ENCODE measurements around the gene CFB.
A peak's percentile ranks its signal among the peaks of the same experiment; 100 is the strongest.

The CFB gene

DNA sequence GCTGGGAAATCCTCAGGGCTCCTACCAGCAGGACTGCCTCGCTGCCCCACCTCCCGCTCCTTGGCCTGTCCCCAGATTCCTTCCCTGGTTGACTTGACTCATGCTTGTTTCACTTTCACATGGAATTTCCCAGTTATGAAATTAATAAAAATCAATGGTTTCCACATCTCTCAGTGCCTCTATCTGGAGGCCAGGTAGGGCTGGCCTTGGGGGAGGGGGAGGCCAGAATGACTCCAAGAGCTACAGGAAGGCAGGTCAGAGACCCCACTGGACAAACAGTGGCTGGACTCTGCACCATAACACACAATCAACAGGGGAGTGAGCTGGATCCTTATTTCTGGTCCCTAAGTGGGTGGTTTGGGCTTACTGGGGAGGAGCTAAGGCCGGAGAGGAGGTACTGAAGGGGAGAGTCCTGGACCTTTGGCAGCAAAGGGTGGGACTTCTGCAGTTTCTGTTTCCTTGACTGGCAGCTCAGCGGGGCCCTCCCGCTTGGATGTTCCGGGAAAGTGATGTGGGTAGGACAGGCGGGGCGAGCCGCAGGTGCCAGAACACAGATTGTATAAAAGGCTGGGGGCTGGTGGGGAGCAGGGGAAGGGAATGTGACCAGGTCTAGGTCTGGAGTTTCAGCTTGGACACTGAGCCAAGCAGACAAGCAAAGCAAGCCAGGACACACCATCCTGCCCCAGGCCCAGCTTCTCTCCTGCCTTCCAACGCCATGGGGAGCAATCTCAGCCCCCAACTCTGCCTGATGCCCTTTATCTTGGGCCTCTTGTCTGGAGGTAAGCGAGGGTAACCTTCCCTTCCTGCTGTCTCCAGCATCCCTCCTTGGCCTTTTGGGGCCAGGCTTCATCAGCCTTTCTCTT, at the start of gene CFB:
CFB (plus strand) TSS at position 589 of the 863 bp plus-strand sequence; CDS start at position 716, 127 bp downstream.
- no peaks in the 10 kb centered on the region; the same call in 1 of the 2 replicates for H3K36me3 ChIP-seq (ENCODE audit: insufficient read depth, low read length)
- no peak within 1 kb of the TSS for H3K4me3 ChIP-seq
- TF ChIP-seq FOXP2 (optimal IDR thresholded peaks at IDR 0.05; ENCODE audit: control extremely low read depth, extremely low read length, insufficient read depth) (no peak), EZH2 (IDR thresholded peaks at IDR 0.05) (no peak), POLR2AphosphoS5 (IDR thresholded peaks at IDR 0.05; ENCODE audit: borderline replicate concordance, low read depth, low read length) (no peak)
- DNase-seq (ENCODE audit: low read depth, low spot score), result no peak
- no peaks in the 10 kb centered on the region for H3K9me3 ChIP-seq (ENCODE audit: low read depth, low read length)
- no peak within 1 kb of the TSS for H3K9ac ChIP-seq (ENCODE audit: insufficient read length)
- H3K27ac ChIP-seq, result no peak within 1 kb of the TSS

DNA sequence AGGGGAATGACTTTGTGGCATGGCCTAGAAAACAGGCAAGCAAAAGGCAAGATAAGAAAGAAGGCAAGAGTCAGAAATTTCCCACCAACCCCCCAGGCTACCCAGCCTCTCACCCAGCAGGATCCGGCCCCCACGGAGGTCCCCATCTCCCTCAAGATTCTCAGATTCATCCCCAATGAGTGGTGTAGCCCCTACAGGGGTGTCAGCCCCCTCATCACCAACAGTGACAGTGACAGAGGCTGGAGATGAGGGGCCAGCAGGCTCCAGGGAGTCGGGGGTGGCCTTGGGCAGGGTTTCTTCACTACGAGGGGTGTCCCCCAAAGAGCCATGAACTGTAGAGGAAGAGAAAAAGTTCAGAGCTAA, 49.4 kb upstream of the CFB start:
- peak overlapping the region; percentile 9; the same call in 1 of the 2 replicates for H3K27ac ChIP-seq

DNA sequence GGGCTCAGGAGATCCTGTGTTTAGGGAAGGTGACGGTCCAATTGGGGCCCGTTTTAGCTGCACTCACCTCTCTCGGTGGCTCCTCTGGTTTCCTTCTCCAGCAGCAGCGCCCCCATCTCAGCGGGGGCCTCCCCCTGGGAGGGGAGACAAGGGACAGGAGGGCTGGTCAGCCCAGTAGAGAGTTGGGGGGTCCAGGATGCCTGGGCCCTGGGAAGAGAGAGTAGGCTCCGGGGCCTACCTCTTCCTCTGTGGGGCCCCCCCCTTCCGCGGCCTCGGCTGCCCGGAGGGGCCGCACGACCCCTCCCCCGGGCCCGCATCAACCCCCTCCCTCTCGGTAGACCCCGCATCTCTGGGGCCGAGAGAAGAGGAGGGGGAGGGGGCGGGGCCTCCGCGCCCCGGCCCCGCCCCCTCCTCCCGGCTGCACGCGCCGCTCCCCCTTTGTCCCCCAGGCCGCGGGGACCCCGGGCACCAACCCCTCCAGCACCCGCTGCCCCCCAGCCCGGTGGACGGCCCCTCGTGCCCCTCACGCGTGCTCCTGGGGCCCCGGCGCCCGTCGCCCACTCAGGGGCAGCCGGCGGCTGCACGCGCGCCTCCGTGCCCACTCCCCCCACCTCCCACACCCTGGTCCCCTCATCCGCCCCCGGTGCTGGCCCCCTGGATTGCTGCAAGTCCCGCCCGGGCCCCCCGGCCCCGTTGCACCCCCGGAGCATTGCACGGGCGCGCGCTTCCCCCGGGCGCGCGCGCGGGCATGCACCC, 48.9 kb upstream of the CFB start:
- no peak for DNase-seq (ENCODE audit: low read depth, low spot score)
- H3K27ac ChIP-seq, result peak overlapping the region; percentile 9; the same call in 1 of the 2 replicates

More for the DNA sequence above, 49.4 kb upstream of the CFB start:
- peak overlapping the region; percentile 97 for H3K4me3 ChIP-seq
- TF ChIP-seq POLR2AphosphoS5 (IDR thresholded peaks at IDR 0.05; ENCODE audit: borderline replicate concordance, low read depth, low read length), result no peak
- TF ChIP-seq EZH2 (IDR thresholded peaks at IDR 0.05), result no peak
- no peak for TF ChIP-seq FOXP2 (optimal IDR thresholded peaks at IDR 0.05; ENCODE audit: control extremely low read depth, extremely low read length, insufficient read depth)
- H3K9ac ChIP-seq (ENCODE audit: insufficient read length), result peak overlapping the region; percentile 89
- DNase-seq (ENCODE audit: low read depth, low spot score), result no peak
- no peaks in the 10 kb centered on the region for H3K9me3 ChIP-seq (ENCODE audit: low read depth, low read length)
- H3K36me3 ChIP-seq (ENCODE audit: insufficient read depth, low read length), result peaks cover 44% of the 10 kb centered on the region

DNA sequence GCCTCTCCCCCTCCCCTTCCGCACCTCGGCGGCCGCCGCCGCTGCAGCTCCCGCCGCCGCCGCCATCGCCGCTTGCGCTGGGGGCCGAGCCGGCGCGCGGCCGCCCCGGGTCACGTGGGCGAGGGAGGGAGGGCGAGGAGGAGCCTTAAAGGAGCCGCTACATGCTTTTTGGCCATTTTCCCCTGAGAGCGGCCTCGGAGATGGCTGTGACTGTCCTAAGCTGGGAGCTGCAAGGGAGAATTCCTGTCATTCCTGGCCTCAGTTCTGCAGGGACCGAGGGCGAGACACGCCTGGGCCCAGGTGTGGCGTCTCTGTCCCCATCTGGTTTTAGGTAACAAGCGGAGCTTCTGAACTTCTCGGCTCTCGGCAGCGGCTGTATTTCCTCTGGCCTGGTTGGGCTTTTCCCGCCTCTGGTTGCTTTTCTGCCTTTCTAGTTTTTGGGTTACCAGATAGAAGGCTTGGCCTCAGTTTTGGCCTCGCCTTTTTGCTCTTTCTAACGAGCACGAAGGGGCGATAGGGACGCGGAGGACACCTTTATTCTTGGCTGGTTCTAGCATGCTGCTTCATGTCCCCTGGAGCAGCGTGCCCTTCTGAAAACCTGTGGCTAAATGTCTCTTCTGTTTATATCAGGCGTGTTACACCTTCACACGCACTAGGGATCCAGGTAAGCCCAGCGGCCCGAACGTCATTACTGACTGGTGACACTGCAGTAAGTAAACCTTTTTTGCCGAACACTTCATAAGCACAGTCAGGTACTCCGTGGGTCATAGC, 48.1 kb upstream of the CFB start, which contains the start of gene EHMT2:
EHMT2 (minus strand) TSS at position 87 of the 771 bp plus-strand sequence; CDS start at position 66, 21 bp downstream.
- no peak for DNase-seq (ENCODE audit: low read depth, low spot score)
- peaks cover 30% of the 10 kb centered on the region for H3K36me3 ChIP-seq (ENCODE audit: insufficient read depth, low read length)
- TF ChIP-seq FOXP2 (optimal IDR thresholded peaks at IDR 0.05; ENCODE audit: control extremely low read depth, extremely low read length, insufficient read depth) (no peak), POLR2AphosphoS5 (IDR thresholded peaks at IDR 0.05; ENCODE audit: borderline replicate concordance, low read depth, low read length) (peak; percentile 86), EZH2 (IDR thresholded peaks at IDR 0.05) (no peak)
- H3K9me3 ChIP-seq (ENCODE audit: low read depth, low read length), result no peaks in the 10 kb centered on the region
- H3K27ac ChIP-seq, result peak within 1 kb of the TSS; percentile 83
- peak within 1 kb of the TSS; percentile 97 for H3K4me3 ChIP-seq
- H3K9ac ChIP-seq (ENCODE audit: insufficient read length), result peak within 1 kb of the TSS; percentile 89

More for the DNA sequence above, 48.9 kb upstream of the CFB start:
- Histone ChIP-seq H3K9me3 (ENCODE audit: low read depth, low read length) (no peaks in the 10 kb centered on the region), H3K36me3 (ENCODE audit: insufficient read depth, low read length) (peaks cover 38% of the 10 kb centered on the region), H3K9ac (ENCODE audit: insufficient read length) (peak overlapping the region; percentile 89), H3K4me3 (peak overlapping the region; percentile 97)
- TF ChIP-seq POLR2AphosphoS5 (IDR thresholded peaks at IDR 0.05; ENCODE audit: borderline replicate concordance, low read depth, low read length) (no peak), EZH2 (IDR thresholded peaks at IDR 0.05) (no peak), FOXP2 (optimal IDR thresholded peaks at IDR 0.05; ENCODE audit: control extremely low read depth, extremely low read length, insufficient read depth) (no peak)

DNA sequence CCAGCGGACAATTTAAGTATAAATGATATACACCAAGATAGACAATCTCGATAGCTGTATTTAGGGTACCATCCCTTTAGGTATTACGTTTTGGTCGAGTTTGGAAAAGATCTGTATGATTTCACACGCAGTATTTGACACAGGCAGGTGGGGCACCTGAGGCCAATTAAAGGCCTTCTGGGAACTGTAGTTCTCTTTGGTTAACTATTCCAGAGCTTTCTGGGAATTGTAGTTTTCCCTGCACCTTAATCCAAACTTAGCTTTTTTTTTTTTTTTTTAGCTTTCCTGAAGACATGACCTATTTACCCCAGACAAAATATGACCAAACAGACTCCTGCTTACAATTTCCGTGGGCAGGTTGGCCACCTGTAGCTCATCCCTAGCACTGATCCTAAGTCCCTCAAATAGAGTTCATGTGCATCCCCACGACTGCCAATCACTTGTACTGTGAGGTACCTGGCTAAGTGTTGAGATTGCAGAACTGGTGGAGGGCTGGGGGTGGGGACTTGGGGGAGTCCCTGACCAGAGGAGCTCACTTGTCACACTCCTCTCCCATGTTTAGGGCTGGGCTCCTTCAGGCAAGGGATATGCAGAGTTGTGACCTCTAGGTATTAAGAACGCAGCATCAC, 47.4 kb upstream of the CFB start:
- no peak for DNase-seq (ENCODE audit: low read depth, low spot score)
- H3K36me3 ChIP-seq (ENCODE audit: insufficient read depth, low read length), result peaks cover 23% of the 10 kb centered on the region
- H3K9ac ChIP-seq (ENCODE audit: insufficient read length), result peak overlapping the region; percentile 89
- H3K9me3 ChIP-seq (ENCODE audit: low read depth, low read length), result no peaks in the 10 kb centered on the region
- H3K4me3 ChIP-seq, result peak overlapping the region; percentile 97
- peak overlapping the region; percentile 83; the same call in 1 of the 2 replicates for H3K27ac ChIP-seq
- TF ChIP-seq FOXP2 (optimal IDR thresholded peaks at IDR 0.05; ENCODE audit: control extremely low read depth, extremely low read length, insufficient read depth) (no peak), POLR2AphosphoS5 (IDR thresholded peaks at IDR 0.05; ENCODE audit: borderline replicate concordance, low read depth, low read length) (no peak), EZH2 (IDR thresholded peaks at IDR 0.05) (no peak)

DNA sequence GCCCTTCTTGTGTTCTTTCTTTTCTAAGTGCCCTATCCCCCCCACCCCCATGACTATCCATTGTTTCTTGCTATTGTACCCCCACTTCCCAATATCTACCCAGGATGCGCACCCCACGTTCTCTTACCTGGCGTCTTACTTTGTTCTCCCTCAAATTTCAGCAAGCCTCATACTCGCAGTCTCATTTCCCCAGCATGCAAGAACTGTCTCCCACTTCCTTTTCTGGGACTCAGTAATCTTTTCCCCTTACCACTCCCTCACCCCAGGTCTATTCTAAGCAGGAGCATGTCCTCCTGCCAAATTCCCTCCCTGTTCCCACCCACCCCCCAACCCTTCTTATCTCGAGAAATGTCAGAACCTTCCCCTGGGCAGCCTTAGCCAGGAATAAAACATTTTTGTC, 46.7 kb upstream of the CFB start:
- Histone ChIP-seq H3K36me3 (ENCODE audit: insufficient read depth, low read length) (peaks cover 20% of the 10 kb centered on the region), H3K9me3 (ENCODE audit: low read depth, low read length) (no peaks in the 10 kb centered on the region), H3K27ac (peak overlapping the region; percentile 46), H3K9ac (ENCODE audit: insufficient read length) (no peak overlapping the region), H3K4me3 (peak overlapping the region; percentile 97)
- DNase-seq (ENCODE audit: low read depth, low spot score), result no peak
- TF ChIP-seq EZH2 (IDR thresholded peaks at IDR 0.05), result no peak
- no peak for TF ChIP-seq FOXP2 (optimal IDR thresholded peaks at IDR 0.05; ENCODE audit: control extremely low read depth, extremely low read length, insufficient read depth)
- no peak for TF ChIP-seq POLR2AphosphoS5 (IDR thresholded peaks at IDR 0.05; ENCODE audit: borderline replicate concordance, low read depth, low read length)

DNA sequence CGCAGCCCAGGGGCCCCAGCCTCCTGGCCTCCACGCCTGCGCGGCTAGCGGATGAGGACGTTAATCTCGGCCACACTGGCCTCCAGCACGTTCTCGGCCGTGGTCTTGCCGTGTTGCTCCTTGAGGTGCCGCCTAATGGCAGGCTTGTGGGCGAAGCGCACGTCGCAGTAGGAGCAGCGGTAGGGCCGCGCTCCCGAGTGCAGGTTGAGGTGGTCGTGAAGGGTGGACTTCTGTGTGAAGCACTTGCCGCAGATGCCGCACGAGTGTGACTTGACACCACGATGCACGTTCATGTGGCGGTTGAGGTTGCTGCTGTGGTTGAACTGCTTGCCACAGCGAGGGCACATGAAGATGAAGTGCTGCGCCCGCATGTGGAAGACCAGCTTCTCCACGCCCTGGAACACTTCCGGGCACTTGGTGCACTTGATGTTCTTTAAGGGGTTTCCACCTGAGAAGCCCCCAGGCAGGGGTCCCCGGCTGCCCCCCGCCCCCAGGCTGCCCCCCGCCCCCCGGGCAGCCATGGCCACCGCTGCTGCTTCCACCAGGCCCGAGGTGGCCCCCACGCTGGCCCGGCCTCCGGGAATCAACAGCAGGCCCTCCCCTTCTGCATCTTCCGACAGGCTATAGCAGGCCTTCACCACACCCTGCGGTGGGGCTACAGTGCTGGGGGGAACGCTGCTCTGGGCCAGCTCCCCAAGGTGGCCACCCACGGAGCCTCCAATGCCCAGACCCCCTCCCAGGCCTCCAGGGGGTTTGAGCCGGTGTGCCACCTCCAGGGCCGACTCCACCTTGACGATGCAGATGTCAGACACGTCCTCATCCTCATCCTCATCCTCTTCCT, 45.8 kb upstream of the CFB start:
- H3K9me3 ChIP-seq (ENCODE audit: low read depth, low read length), result no peaks in the 10 kb centered on the region
- TF ChIP-seq FOXP2 (optimal IDR thresholded peaks at IDR 0.05; ENCODE audit: control extremely low read depth, extremely low read length, insufficient read depth), result no peak
- TF ChIP-seq POLR2AphosphoS5 (IDR thresholded peaks at IDR 0.05; ENCODE audit: borderline replicate concordance, low read depth, low read length), result no peak
- no peak for TF ChIP-seq EZH2 (IDR thresholded peaks at IDR 0.05)
- no peak overlapping the region for H3K4me3 ChIP-seq
- H3K27ac ChIP-seq, result peak overlapping the region; percentile 46
- DNase-seq (ENCODE audit: low read depth, low spot score), result no peak
- H3K9ac ChIP-seq (ENCODE audit: insufficient read length), result no peak overlapping the region
- peaks cover 12% of the 10 kb centered on the region for H3K36me3 ChIP-seq (ENCODE audit: insufficient read depth, low read length)

All from SK-N-MC (cell line).